Left kidney (tissue), 2 donors: ENCODE data around the gene ME1. TPM values are rescaled to one million over a fixed set of nuclear protein-coding genes. Genes with fewer than 3 reads are reported as not detected.
"Not testable (repeated sequence)": the region's sequence is repeated elsewhere in the genome, so short reads cannot be mapped to it uniquely, and the experiment has no call there.

Experiments
- DNase-seq: peaks from one replicate; pipeline ENCODE4 v3.0.0-alpha.2; 2013
- polyA plus RNA-seq: library from polyadenylated mRNA; unstranded; fragments of 120-200 nt; gene quantifications from one replicate; pipeline ENCODE4 v1.2.1, GENCODE V29; 2013; ENCODE audit not compliant: insufficient read length

Gene ME1
- polyA plus RNA-seq, 1 donor, result 2.5 TPM

DNA sequence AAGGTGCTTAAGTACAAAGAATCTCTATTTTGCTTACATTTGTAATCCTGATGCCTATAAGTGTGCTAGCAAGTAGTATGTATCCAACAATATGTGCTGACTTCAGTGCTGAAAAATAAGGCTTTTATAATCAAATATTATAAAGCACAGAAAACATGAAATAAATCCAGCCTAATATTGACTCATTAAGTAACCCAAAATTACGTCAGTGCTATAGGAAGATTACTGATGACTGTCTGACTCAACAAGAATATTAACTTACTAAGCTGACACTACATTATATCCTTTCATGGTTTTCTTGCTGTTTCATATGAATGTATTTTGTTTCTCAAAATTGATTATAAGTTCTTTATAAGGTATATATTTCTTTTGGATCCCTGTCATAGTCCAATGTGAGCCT is 76.1 kb downstream of the ME1 start:
- no peak for DNase-seq

DNA sequence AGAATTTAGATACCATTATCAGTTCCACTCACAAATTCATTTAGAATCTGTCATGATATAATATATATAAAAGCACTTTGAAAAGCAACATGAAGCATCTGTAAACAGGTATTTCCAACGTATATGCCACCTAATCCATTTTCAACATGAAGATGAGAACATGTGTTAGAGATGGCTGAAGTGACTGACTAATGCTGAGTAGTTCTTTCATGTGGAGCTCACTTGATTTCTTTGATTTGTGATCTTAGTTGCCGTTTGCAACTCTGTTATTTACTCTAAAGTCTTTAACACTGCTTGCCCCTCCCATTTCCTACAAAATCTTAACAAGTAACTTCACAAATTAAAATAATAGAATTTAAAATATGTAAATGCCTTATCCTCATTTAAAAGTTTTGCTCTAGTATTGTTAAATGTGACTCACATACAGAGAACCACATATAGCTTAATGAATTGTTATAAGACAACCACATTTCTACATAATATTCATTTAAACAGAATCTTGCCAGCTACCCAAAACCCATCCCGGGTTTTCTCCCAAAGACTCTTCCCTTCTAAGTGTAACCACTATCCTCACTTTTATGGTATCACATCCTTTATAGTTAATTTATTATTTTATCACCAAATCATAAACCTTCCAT is 78.3 kb downstream of the ME1 start:
- DNase-seq, result no peak

DNA sequence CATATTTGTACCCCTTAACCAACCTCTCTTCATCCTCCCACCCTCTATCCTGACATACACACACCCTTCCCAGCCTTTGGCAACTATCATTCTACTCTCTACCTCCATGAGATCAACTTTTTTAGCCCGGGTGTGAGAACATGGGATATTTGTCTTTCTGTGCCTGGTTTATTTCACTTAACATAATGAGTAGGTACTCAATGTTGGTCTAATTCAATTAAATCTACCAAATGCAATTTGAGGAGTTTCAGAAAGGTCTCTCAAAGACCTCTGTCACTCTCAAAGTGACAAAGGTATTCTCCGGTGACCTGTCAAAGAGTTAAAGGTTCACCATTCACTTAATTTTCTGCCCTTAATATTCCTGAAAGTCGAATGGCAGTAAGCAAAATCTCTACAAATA is 87.7 kb downstream of the ME1 start:
- DNase-seq, result no peak

DNA sequence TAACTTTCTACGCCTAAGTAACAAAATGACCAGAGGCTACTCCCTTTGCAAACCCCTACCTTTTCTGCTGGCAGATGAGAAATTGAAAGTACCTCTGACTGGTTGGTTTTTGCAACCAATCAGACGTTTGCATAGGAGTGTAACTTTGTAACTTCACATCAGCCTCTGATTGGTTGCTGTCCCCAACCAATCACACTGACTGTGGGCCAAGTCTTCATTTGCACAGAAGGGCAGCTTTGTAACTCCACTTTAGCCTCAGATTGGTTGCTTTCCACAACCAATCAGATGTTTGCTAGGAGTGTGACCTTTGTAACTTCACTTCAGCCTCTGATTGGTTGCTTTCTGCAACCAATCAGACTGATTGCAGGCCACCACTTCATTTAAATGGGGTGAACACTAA is 89.1 kb downstream of the ME1 start:
- DNase-seq, result no peak

DNA sequence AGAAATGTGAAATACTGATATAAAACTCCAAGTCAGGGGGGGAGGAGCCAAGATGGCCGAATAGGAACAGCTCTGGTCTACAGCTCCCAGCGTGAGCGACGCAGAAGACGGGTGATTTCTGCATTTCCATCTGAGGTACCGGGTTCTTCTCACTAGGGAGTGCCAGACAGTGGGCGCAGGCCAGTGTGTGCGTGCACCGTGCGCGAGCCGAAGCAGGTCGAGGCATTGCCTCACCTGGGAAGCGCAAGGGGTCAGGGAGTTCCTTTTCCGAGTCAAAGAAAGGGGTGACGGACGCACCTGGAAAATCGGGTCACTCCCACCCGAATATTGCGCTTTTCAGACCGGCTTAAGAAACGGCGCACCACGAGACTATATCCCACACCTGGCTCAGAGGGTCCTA is 96.9 kb downstream of the ME1 start:
- not testable (repeated sequence) for DNase-seq

DNA sequence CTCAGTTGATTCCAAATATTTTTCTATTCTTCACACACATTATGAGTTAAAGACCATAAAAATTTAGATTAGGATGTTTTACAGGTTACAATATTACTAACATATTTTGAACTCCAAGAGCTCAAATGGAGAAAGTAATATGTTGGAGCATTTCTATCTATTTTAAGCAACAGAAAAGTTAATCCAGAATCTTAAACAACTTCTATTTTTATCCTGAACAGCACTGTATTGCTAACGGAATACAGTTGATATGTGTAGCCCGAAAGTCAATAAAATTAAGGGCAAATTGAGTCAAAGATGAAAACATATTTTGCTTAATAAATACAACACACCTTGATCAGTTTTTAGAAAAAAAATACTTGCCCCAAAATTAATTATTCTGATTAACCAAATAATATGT is 97.4 kb downstream of the ME1 start:
- no peak for DNase-seq

DNA sequence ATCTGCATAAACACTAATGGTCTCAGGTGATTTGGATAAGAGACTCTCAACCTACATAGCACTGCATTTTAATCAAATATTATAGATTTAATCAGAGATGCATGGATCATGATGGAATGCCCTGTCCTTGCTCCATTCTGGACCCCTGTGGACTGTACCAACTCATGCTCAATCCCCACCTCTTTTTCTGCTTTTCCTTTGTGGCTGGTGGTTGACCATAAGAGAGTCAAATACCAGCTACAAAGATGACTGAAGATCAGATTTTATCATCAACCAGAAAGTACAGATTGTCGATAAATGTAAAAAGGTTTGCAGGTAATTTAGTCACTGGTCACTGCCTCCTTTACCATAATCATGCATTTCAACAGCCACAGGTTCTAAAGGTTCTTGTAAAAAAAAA is 116.2 kb downstream of the ME1 start:
- DNase-seq, result no peak

DNA sequence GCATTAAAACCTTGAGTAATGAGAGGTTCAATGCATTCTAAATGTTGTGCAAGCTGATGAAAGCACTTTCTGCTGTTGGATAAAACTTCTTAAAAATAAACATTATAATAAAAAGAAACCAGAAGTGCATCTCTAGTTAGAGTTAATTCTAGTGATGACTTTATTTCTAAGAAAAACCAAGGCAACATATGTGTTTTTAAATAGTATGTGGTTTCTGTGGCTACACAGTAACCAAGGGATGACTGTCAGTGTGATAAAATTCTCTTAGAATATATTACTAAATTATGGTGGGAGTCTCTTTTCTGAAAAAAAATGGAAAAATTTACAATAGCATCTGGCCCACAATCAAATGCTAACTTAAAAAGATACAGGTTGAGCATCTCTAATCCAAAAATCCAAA is 117.0 kb downstream of the ME1 start:
- no peak for DNase-seq

DNA sequence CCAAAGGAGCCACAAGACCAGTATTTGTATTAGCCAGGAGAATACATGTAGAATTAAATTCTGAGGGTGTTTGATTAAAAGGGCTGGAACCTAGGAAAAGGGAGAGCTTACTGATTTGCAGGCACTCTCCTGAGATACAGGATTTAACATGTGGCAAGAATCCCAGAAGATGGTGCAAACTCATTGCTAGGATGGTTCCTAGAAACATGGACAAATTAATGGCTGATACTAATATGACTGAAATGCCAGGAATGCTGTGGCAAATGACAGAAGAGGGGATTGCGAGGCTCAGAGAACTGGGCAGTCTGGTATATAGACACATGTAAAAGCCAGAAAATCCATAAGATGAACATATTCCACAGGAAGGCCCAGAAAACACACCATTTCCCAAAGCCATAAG is 119.6 kb downstream of the ME1 start:
- no peak for DNase-seq

DNA sequence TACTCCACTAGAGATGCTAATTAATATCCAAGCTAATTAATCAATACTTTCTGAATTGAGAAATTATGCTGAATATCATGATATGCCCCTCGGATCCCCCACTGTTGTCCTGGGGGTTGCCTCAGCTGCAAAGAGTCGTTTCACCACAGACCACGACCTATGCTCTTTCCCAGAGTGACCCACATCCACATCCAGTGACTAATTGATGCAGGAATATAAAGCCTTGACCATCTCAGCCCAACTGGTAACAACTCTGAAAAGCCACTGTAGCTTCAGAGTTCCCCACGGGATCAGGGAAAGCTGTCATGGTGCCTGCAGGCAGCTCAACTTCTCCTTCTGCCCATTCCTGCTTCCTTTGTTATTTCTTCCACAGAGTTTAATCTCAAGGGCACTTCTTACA is 120.8 kb downstream of the ME1 start:
- DNase-seq, result no peak

DNA sequence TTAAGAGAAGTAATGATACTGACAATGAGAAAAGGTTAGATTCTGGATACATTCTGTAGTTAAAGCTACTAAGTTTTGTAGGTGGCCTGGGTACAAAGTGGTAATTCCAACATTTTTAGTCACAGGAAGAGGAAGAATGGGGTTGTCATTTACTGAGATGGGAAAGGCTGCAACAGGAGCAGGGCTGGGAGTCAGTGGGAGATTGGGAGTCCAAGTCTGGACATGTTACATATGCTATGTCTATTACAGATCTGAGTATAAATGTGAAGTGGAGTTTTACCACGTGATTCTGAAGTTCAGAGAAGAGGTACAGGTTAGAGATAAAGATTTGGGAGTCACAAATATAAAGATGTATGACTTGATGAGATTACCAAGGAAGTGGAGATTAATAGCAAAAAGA is 121.5 kb downstream of the ME1 start:
- DNase-seq, result no peak

DNA sequence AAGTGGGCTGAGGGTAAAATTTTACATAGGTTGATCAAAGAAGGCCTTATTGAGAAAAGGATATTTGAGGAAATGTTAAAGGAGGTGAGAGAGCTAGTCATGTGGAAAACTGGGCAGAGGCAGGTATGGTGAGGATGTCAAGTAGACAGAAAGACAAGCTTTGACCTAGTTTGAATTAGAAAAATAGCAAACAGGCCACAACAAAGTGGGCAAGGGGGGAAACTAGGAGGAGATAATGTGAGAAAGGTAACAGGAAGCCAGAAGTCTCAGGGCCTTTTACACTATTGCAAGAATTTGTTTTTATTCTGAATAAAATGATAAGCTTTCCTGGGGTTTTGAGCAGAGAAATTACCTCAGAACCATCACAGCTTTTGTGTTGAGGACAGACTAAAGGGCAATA is 122.0 kb downstream of the ME1 start:
- DNase-seq, result no peak

DNA sequence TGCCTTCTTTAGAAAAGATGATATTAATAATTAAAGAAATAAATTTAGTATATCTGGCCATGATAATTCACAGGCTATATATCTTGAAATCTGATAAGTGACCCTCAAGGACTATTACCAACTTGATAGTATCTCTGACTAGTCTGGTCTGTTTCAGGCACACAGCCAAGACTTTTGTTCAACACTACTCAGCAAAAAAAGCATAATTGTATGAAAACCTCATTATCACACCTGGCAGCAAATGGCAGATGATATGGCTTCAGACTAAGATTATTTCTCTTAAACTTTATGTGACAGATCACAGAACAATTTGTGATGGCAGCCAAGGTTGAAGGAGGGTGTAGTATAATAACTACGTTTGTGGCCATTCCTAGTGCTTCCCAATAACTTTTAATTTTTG is 123.0 kb downstream of the ME1 start:
- no peak for DNase-seq

DNA sequence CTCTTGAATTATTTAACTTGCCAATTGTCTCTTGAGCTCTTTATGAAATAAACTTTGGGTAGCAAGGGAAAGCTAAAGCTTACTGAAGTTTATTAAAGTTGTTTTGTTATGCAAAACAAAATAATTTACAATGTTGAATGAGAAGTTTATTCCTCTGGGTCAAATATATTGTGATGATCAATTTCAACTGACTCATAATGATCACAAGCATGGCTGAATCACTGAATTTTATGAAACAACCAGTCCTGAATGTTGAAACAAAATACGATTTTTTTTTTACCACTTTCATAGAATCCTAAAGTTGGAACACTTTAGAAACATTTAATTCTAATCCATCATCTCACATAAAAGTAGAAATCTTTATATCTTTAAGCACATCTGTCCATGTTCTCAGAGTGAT is 127.4 kb downstream of the ME1 start:
- DNase-seq, result no peak

DNA sequence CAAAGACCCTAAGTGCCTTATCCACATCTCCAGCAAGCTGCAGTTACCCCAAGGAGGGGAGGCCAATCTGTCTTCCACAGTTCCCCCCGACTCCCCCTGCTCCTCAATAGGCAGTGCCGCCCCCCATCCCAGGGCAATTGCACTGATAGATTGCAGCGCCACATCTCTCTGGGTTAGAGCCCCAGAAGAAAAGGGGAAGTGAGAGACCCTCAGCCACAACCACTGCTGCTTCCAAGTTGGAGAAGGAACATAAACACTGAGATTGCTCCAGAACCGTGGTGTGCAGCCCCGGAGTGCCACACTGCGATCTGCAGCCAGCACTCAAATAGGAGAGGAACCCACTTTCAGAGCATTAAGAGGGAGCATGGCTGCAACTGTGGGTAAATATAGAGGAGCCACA is 136.2 kb downstream of the ME1 start:
- no peak for DNase-seq

DNA sequence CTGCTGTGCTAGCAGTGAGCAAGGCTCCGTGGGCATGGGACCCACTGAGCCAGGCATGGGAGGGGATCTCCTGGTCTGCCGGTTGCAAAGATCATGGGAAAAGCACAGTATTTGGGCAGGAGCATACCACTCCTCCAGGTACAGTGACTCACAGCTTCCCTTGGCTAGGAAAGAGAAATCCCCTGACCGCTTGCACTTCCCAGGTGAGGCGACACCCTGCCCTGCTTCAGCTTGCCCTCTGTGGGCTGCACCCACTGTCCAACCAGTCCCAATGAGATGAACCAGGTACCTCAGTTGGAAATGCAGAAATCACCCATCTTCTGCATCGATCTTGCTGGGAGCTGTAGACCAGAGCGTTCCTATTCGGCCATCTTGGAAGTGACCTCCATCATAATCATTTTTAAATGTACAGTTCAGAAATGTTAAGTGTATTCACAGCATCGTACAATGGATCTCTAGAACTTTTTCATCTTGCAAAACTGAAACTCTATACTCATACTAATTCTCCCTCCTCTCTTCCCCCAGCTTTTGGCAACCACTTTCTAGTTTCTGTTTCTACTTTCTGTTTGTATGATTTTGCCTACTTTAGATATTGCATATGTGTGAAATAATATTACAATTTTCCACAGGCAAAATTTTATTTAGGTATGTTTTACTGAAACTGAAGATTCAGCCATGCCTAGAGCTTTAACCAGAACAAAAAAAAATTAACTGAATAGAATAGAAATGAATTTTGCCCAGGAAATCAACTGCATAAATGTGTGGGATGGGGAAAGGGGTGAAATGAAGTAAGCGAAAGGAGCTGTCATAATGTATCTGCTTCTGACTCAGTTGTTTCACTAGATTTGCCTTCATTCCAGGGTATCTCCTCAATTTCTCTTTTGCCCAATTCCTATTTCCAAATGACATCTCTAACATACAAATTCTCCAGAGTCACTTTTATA is 137.7 kb downstream of the ME1 start:
- no peak for DNase-seq

DNA sequence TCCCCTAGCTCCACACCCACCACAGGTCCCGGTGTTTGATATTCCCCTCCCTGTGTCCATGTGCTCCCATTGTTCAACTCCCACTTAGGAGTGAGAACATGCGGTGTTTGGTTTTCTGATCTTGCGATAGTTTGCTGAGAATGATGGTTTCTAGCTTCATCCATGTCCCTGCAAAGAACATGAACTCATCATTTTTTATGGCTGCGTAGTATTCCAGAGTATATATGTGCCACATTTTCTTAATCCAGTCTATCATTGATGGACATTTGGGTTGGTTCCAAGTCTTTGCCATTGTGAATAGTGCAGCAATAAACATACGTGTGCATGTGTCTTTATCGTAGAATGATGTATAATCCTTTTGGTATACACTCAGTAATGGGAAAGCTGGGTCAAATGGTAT is 143.6 kb downstream of the ME1 start:
- DNase-seq, result not testable (repeated sequence)

DNA sequence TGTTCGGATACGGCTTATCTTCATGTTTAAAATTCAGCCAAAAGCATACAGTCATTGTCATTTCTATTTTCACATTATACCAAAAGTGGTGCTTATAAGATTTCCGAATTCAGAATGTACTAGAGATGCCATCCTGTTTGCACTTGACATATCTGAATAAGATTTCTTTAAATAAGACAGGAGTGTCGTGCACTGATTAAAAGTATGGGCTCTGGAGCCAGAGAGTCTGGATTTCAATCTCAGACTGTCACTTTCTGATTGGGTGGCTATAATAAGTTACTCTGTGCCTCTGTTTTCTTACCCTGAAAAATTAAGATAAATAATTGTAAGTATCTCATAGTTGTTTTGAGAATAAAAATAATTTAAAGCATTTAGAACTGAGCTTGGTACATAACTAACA is 144.9 kb downstream of the ME1 start:
- DNase-seq, result no peak

DNA sequence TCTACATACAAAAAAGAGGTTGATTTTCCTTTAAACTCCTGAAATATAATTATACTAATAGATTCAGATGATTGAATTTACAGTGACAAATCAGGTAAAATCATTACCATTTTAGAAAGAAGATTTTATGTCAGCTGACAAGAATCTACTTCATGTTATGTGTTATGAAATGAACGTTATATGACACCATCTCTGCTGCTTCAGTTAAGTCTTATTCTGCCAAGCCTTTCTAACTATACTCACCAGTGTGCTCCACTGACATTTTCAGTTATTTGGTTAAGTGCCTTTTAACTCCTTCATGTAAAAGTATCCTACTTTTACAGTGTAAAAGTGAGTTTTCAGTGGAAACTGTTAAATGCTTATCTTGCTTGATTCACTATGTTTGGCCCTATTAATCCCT is 157.3 kb downstream of the ME1 start:
- no peak for DNase-seq

DNA sequence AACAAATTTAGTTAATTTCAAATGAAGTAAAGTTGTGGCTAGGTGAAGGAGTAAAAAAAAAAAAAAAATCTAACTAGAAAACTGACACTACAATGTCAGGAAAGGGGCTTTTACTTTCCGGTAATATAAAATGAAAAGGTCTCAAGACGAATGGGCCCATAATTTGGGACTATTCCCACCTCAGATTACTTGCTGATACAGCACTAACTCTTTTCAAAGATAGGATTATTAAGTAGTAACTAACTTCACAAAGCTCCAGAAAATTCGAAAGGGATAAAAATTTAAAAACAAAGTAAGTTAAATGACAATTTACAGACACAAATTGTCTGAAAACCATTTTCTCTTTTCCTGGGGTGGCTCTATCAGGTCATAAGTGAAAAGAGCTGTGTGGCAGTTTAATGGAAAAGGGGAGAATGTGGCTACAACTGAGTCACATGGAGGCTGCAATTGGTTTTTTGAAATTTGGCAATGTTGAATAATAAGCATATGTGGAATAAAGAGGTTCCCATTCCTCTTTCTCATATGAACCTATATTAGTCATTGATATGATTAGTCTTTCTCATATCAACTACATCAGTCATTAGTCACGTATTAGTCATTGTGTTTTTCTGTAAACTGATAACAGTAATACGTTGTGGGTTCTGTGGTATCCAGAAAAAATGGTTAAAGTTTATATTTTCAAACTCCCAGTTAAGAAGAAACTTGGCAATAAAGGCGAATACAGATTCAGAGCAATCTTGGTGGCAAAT is 159.7 kb downstream of the ME1 start:
- DNase-seq, result no peak

DNA sequence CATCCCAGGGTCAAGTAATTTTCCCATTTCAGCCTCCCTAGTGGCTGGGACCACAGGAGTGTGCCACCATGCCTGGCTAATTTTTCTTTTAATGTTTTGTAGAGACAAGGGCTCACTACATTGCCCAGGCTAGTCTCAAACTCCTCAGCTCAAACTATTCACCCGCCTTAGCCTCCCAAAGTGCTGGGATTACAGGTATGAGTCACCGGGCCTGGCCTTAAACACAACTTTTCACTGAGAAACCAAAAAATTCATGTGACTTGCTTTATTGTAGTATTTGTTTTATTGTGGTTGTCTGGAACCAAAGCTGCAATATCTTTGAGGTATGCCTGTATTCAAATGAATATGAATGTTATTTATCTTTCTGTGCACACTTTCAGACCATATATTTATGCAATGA is 165.5 kb downstream of the ME1 start:
- DNase-seq, result no peak

DNA sequence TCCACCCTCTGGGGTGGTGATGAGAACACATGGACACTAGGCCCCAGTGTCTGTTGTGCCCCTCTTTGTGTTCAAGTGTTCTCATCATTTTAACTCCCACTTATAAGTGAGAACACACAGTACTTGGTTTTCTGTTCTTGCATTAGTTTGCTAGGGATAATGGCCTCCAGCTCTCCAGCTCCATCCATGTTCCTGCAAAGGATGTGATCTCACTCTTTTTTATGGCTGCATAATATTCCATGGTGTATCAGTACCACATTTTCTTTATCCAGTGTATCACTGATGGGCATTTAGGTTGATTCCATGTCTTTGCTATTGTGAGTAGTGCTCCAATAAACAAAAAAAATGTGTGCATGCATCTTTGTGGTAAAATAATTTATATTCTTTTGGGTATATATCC is 170.3 kb downstream of the ME1 start:
- DNase-seq, result no peak

DNA sequence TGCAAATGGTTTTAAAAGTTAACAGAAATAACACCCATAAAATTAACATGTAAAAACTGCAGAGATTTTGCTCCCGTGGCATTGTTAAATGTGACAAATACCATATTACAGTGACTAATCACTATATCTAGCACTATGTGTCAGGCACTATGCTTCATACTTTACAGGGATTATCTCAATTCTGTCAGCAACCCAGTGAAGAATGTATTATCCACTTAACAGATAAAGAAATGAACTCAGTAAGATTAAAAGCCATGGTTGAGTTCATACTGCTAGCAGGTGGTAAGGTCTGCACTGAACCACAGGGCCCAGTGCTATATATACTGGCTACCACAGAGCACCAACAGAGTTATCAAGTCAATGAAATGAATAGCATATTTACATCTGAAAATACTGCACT is 172.3 kb downstream of the ME1 start:
- DNase-seq, result no peak
